GM21825 (cell line): ENCODE data around the gene PNMA8C.

Experiments used
- ATAC-seq: cut with Tn5 transposase; IDR thresholded peaks from one replicate; pipeline ENCODE4 v1.9.1; 2021; ENCODE audit warnings: mild to moderate bottlenecking, moderate library complexity; ENCODE audit not compliant: unreplicated experiment

The PNMA8C gene

DNA sequence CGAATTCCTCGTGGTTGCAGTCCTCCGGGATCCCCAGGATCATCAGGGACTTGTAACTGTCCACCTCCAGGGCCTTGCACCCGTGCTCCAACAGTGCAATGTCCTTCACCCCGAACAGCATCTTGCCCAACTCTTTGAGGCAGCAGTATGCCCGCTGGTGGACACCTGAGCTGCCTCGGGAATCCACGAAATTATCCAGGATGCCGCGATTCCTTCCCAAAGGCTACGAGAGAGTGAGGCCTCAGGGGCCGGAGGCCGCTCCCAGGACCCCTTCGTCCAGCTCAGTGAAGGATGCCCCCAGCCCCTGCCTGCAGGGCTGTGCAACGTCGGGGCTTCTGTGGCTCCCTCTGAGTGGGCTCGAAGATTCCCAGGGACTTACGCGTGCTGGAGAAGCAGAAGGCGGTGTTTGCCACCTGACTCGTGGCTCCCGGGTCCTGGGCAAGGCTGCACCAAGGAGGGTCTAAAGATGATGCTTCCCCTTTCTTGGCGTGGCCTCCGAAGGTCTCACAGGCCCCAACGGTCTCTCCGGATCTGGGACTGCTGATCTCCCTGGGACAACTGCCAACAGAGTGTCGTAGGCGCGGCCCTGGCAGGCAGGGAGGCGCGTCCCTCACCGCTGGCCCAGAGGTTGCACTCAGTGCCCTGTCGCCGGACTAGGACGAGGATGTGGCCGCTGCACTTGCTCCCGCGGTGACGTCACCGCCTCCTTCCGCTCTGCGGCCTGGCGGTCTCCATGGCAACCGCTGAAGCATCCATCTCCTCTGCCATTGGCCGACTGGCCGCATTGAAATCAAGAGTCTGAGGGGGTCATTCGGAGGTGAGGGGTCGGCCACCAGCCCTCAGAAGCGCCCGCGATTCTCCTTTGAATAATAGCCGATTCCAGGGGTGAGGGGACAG is at the start of gene PNMA8C:
PNMA8C (minus strand) TSS at position 698 of the 897 bp plus-strand sequence; CDS start at position 121, 577 bp downstream.
- no peak for ATAC-seq

- ATAC-seq = no peak
Observed at GRCh38 chr19:46475986-46476385, 47.2 kb upstream of the PNMA8C start.

DNA sequence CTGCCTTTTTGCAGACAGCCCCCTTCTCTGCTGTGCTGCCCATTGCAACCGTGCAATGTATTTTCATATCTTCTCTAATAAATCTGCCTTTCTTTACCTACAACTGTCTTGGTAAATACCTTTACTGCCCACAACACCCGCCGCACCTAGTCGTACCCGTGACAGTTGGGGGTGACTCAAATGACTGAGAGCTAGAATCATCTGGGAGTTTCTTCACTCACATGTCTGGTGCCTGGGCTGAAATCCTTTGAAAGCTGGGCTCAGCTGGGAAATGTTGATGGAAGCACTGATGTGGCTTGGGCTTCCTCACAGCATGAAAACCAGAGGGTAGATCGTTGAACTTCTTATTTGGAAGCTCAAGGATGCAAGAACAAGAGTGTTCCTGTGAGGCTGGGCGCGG is 45.5 kb upstream of the PNMA8C start:
- no peak for ATAC-seq

DNA sequence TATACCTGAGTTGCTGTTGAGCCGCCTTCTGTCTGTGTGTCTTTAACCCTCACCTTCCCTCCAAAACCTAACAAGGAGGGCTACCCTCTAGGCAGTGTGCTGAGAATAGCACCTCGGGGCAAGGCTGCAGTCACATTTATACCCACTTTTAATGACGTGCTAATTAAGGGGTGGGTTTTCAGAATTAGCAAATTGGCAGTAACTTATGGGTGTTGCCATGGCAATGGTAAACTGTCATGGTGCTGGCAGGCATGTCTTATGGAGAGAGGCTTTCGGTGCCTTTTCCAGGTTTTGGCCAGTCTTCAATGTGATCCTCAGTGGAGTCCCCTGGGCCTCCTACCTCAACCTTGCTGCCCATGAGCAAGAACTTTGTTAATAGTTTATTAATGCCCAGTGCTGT is 43.9 kb upstream of the PNMA8C start:
- no peak for ATAC-seq

DNA sequence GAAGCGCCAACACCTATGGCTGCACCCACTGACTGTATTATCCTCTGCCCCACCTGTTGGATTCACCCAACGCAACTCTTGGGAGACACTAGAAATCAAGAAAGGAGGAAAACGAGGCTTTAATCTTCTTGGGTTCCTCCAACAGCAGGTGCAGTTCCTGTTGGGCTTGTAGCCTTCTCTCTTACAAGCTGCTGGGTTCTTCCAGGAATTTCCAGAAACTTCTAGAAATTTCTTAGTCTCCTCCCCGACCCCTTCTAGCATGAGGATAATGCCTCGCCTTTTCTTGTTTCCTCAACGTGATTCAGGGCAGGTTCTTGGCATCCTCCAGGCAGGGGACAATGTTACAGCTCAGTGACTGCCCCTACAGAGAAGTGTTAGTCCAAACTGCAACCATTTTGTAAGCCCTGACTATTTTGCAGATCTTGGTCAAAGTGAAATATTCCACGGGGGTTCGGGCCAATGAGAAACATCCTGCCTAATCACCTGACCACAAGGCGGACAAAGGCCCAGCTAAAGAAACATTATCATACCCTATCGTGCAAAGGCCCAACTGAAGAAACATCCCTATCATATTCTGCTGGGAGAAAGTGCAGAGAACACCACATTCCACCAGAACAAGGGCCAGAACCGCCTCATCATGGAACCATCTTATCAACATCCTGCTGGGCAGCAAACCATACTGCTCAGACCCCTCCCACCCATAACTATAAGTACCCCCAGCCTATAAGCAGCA is 43.2 kb upstream of the PNMA8C start:
- ATAC-seq = no peak

DNA sequence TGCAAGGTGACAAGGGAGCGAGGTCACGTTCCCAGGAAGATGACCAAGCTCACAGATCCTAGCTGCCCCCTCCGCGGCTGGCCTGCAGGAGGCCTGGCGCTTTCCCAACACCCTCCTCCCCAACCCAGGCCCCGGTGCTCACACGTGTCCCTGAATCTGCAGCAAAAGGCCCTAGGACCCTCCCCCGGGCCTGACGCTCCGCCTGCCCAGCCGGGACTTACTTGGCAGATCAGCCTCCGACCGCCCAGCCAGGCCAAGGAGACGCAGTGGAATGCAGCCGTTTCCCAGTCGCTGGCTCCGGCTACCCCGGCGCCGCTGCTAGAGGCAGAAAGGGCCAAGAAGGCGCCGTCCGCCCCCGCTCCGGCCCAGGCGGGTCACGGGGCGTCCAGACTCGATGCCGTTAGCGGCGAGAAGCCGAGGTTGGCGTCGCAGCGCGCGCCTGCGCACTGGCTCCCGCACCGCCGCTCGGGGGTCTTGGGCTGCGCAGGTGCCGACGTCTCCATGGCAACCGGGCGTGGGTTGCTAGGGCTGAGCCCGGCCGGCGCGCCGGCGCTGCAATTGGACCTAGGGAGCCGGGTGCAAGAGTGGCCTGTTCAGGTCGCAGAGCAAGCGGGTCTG is 42.5 kb upstream of the PNMA8C start, which contains the start of gene PNMA8A:
PNMA8A (minus strand) TSS at position 448 of the 618 bp plus-strand sequence. CDS start 528 bp downstream, outside the sequence.
- ATAC-seq = no peak

- ATAC-seq = no peak
Observed at GRCh38 chr19:46470376-46470775, 41.6 kb upstream of the PNMA8C start.

DNA sequence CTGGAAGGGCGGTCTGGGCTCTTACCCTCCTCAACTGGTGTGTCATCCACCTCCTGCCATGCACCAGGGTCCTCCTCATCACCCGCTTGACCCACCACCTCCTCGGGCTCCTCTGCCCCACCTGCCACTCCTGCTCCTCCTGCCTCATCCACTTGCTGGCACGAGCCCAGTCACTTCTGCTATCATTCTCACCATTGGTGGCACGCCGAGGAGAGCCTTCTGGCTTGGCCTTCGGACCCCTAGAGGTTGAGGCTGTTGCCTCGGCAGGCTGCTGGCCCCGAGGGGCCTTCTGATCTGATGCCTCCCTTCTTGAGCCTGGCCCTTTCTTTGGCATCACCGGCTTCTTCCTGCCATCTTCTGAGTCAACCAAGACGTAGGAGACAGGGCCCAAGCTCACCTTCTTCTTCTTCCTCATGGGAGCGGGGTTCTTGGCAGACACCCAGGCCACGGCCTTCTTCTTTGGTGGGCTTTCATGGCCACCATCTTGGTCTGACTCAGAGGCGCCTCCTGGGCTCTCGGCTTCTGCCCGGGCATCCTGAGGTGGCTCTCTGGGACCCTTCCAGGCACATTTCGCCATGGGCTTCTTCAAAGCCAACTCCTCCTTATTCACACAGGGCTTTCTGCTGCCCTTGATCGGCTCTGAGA is 40.9 kb upstream of the PNMA8C start:
- no peak for ATAC-seq

GRCh38 chr19:46466536-46467196 is 37.9 kb upstream of the PNMA8C start:
- ATAC-seq = no peak

DNA sequence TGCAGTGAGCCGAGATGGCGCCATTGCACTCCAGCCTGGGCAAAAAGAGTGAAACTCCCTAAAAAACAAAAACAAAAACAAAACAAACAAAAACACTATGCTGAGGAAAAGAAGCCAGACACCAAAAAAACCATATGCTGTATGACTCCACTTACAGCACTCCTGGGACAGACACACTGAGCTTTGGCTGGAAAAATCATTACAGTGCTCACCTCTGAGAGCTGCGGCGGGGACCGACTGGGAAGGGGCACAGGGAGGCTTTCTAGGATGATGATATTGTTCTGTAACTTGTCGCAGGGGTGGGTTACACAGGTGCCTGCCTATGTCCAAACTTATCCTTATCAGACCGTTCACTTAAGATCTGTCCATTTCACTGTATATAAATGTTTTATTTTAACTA is 34.8 kb upstream of the PNMA8C start:
- ATAC-seq = no peak

DNA sequence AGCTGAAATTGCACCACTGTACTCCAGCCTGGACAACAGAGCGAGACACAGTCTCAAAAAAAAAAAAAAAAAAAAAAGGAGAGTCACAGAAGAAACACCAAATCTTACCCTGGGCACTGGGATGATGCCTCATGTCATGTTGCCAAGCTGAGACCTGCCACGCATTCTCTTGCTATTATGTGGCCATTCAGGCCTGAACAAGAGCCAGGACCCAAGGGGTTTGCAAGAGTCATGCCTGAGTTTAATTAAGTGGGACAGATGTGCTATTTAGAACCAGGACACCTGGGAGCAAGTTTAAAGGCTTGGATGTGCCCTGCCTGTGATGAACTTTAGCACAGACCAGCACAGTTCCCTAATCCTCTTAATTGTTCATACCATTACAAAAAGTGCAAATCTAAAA is 32.8 kb upstream of the PNMA8C start:
- ATAC-seq = no peak

DNA sequence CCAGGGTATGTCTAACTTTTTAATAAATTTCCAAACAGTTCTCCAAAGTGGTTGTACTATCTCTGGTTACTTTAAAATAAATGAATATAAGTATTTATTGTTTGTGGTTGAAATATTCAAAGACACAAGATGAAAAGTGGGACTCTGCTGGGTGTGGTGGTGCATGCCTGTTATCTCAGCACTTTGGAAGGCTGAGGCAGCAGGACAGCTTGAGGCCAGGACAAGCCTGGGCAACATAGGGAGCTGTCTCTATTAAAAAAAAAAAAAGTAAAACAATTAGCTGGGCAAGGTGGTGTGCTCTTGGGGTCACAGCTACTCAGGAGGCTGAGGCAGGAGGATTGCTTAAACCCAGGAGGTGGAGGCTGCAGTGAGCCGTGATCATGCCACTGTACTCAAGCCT is 32.2 kb upstream of the PNMA8C start:
- no peak for ATAC-seq

GRCh38 chr19:46460055-46460454 is 31.3 kb upstream of the PNMA8C start:
- no peak for ATAC-seq

GRCh38 chr19:46456930-46457329 is 28.2 kb upstream of the PNMA8C start:
- no peak for ATAC-seq

- no peak for ATAC-seq
Observed at GRCh38 chr19:46454244-46454643, 25.5 kb upstream of the PNMA8C start.

DNA sequence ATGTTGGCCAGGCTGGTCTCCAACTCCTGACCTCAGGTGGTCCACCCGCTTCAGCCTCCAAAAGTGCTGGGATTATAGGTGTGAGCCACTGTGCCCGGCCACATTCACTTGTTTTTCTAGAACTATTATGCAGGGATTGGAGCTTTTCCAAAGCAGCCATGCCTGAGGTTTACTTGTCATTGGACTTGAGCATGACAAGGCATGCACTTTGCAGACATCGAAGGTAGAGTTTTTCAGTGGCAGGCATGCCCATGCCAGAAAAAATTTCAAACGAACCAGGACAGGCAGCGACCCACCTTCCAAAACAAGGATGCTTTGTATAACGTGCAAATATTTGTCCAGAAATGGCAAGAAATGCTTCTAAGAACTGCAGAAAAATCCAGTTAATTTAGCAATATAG is 24.9 kb upstream of the PNMA8C start:
- no peak for ATAC-seq

- no peak for ATAC-seq
Observed at GRCh38 chr19:46452186-46452585, 23.4 kb upstream of the PNMA8C start.

GRCh38 chr19:46451352-46451751 is 22.6 kb upstream of the PNMA8C start:
- ATAC-seq = no peak

DNA sequence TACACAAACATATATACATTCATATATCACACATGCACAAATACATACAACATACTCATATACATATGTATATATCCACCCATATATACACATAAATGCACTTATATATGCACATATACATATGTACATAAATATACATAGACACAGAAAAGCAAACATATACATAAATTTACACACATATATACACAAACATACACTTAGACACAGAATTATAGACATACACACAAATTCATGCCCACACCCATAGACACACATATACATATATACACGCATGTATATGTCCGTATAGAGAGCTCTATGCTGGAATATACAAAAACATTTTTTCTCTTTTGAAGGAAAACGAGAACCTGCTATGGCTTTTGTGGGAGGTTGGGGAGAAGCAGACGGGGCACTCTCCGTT is 22.0 kb upstream of the PNMA8C start:
- no peak for ATAC-seq

DNA sequence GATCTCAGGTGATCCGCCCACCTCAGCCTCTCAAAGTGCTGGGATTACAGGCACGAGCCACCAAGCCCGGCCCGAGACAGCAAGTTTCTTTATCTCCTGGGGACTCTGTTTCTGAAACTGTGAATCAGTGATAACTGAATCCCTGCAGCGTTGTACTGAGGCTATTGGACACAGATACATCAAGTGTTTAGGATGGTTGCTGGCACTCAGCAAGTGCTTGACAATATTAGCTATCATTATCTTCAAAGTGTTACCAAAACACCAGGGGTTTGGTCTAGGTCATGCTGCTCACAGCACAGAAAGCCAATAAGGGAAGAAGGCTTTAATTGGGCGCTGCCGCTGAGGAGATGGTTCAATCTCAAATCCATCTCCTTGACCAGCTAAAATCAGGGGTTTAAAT is 20.5 kb upstream of the PNMA8C start:
- no peak for ATAC-seq

- ATAC-seq = no peak
Observed at GRCh38 chr19:46448601-46449000, 19.9 kb upstream of the PNMA8C start.
